ENCODE measurements around the gene WFS1. TPM values are rescaled to one million over a fixed set of nuclear protein-coding genes. Genes with fewer than 3 reads are reported as not detected.

Gene WFS1
- polyA plus RNA-seq, 3 donors: 20.1 to 29.3 (median 29.3) TPM

- DNase-seq (ENCODE audit: extremely low read depth in 1 of 11, low read depth in 9 of 11, low spot score in 4 of 11): peak in 1 of 11 donors; percentile 46
Observed at GRCh38 chr4:6272863-6273660, 3.4 kb downstream of the WFS1 start.

GRCh38 chr4:6273661-6273990 lies 4.0 kb downstream of the WFS1 start:
- no peak for DNase-seq (ENCODE audit: extremely low read depth in 1 of 11, low read depth in 9 of 11, low spot score in 4 of 11)

GRCh38 chr4:6275351-6275750 lies 5.7 kb downstream of the WFS1 start:
- no peak for DNase-seq (ENCODE audit: extremely low read depth in 1 of 11, low read depth in 9 of 11, low spot score in 4 of 11)

- no peak for DNase-seq (ENCODE audit: extremely low read depth in 1 of 11, low read depth in 9 of 11, low spot score in 4 of 11)
Observed at GRCh38 chr4:6275898-6276806, 6.5 kb downstream of the WFS1 start.

DNA sequence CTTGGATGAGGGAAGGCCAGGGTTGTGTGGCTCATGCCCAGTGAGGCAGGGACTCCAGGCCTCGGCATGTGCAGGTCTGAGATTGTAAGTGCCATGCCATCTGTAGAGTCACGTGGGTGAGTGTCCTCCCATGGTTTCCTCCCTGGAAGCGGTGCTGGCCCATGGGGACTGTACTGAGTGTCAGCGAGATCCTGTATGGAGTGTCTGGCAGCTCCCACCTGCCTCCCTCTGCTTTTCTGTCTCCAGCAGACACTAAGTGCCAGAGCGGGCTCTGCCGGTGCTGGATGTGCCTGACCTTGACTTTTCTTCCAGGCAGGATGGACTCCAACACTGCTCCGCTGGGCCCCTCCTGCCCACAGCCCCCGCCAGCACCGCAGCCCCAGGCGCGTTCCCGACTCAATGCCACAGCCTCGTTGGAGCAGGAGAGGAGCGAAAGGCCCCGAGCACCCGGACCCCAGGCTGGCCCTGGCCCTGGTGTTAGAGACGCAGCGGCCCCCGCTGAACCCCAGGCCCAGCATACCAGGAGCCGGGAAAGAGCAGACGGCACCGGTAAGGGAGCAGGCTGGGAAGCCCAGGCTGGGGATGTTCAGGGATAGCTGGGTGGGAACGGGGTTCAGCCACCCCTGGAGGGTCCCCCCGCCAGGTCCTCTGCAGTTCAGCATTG lies 7.6 kb downstream of the WFS1 start:
- DNase-seq (ENCODE audit: extremely low read depth in 1 of 11, low read depth in 9 of 11, low spot score in 4 of 11): no peak

DNA sequence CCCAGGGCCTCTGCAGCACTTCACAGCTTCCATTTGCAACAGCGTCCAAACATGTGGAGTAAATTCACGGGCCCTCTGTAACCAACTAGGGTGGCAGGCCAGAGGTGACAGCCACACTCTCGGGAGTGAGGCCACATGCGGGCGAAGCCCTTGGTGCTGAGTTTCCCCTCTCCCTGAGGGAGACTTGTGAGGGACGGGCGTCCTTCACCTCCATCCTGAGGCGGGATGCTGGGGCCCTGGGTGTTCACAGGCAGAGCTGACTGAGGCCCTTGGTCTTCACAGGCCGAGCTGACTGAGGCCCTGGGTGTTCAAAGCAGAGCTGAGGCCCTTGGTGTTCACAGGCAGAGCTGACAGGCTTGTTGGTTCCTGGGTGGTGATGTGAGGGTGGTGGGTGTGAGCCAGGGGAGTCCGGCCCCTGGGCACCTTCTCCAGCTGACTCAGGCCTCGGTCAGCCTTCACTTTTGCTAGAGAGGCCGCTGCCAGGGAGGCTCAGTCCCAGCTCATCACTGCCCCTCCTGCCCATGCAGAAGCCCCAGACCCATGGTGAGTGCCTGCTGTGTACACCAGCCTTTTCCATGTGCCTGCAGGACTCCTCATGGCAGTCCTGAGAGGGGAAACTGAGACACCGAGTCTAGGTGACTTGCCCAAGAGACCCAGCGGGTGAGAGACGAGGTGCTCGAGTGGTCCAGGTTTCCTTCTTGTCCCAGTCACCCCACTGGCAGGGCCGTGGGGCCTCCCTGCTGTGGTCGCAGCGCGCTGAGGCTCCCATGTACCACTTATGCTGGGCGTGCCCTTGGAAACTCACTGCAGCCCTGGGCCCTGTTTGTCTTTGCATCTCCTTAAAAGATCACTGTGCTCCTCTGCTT lies 8.5 kb downstream of the WFS1 start:
- DNase-seq (ENCODE audit: extremely low read depth in 1 of 11, low read depth in 9 of 11, low spot score in 4 of 11): no peak

GRCh38 chr4:6278801-6279197 lies 9.1 kb downstream of the WFS1 start:
- no peak for DNase-seq (ENCODE audit: extremely low read depth in 1 of 11, low read depth in 9 of 11, low spot score in 4 of 11)

- DNase-seq (ENCODE audit: extremely low read depth in 1 of 11, low read depth in 9 of 11, low spot score in 4 of 11): no peak
Observed at GRCh38 chr4:6279582-6280289, 10.1 kb downstream of the WFS1 start.

DNA sequence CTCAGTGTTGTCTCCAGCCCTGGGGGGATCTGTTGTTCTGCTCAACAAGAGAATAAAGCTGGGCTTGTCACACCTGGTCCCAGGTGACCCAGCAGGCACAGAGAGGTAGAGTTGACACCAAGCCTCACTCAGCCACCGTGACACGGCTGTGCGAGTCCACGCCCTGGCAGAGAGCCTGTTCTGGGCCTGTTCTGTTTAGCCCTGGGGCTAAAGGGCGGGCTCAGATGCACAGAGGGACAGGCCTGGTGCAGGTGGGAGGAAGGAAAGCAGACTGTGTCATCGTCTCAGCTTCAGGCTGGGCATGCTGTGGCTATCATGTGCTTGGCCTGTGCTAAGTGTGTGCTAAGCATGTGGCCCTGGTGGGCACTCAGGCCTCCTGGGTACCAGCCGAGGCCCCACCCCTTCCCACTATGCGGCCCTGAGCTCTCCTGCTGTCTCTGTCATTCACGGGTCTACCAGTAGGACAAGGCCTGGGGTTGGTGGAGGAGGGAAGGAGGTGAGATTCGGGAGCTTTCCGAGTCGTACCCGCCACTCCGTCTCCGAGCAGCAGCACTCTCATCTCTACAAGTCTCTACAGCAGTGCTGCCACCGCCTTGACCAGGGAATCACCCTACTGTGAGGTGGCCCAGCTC lies 10.8 kb downstream of the WFS1 start:
- no peak for DNase-seq (ENCODE audit: extremely low read depth in 1 of 11, low read depth in 9 of 11, low spot score in 4 of 11)

DNA sequence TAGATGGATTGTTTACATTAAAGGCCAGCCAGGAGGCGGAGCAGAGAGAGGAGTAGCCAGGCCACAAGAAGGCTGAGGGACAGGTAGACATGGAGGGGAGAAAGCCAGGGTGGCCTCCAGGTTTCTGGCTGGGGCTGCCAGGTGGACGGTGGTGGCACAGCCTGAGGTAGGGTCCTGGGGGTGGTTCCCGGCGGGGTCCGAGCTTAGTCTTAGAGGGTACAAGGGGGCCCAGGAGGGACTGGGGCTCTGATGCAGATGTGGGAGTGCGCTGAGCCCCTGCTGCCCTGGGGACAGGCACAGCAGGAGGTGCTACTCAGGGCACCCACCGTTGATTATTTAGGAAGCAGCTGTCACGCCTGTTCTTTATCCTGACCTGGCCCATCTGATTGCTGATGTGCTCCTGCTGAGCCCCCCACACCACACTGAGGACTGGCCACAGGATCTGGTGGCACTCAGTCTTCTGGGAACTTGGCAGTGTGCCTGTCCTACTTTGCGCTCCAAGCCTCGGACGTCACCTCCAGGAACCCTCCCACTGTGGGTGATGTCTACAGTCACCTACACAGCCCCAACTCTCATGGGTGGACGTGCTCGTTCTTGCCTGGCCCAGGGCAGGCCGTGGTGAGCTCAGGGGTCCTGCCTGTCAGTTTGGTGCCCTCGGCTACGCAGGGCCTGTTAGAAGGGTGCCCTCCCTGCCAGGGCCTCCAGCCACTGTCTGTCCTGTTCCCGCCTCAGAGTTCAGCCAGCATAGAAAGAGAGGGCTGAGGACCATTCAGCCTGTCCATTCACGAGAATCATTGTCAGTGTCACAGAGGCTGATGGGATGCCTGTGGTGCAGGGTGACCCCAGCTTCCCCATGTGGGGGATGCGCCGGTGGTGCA lies 12.0 kb downstream of the WFS1 start:
- DNase-seq (ENCODE audit: extremely low read depth in 1 of 11, low read depth in 9 of 11, low spot score in 4 of 11): no peak

DNA sequence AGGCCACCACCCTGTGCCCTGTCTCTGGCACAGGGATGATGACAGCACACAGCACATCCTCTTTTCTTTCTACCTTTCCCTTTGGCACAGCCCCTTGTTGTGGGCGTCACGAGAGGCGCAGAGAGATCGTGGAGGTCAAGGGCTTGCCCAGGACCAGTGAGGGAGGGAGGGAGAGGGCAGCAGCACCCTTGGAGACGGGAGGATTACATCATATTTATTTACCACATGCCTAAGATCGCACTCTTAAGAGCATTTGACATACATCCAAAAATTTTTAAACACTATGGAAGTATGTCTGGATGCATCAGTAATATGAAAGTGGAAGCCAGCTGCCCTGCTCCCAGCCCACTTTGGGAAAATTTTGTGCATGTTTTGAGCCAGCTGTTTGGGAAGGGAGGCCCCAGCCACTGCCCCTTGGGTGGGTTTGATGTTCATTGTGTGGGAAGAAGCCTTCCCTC lies 12.7 kb downstream of the WFS1 start:
- DNase-seq (ENCODE audit: extremely low read depth in 1 of 11, low read depth in 9 of 11, low spot score in 4 of 11): no peak

DNA sequence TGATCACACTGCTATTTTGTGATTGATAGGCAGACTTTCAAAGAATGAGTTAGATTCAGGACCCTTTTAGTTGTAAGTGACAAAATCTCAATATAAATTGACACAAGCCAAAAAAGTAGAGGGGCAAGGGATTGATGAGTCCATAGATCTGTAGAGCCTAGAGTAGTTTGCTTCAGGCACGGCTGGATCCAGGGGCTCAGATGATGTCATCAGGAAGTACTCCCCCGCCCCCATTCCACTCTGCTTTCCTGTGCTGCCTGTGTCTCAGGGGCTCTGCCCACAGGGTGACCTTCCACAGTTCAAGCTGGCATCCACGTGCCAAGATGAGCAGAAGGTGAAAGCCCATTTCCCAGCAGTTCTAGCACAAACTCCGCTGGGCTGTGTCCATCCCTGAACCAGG lies 13.6 kb downstream of the WFS1 start:
- no peak for DNase-seq (ENCODE audit: extremely low read depth in 1 of 11, low read depth in 9 of 11, low spot score in 4 of 11)

DNA sequence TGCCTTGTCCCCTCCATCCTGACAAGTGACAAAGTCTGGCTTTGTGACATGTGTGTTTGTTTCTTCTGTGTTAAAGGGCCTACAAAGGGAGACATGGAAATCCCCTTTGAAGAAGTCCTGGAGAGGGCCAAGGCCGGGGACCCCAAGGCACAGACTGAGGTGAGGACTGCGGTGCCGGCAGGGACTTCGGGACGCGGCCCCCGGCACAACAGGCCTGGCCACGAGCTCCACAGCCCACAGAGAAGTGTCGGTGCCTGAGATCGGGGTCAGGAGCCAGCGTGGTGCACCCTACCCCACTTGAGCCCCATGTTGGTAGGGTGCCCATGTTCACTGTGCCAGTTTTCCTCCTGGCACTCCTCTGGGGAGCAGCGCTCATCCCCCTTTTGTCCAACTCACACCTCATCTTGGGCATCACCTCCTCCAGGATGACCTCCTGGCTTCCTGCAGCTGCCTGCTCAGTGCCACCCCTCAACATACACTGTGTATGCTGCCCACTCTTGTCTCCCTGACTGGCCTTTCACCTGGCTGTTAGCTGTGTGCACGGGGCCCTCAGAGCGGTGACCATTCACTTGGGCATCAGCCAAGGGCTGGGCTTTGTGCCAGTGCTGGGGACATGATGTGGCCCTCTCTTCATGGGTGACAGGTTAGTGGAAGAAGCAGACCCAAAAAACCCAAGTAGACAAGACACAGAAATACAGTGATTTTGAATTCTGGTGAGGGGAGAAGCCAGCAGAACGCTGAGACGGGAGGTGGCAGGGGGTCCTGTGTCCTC lies 17.6 kb downstream of the WFS1 start:
- DNase-seq (ENCODE audit: extremely low read depth in 1 of 11, low read depth in 9 of 11, low spot score in 4 of 11): no peak

GRCh38 chr4:6288342-6288741 lies 18.7 kb downstream of the WFS1 start:
- DNase-seq (ENCODE audit: extremely low read depth in 1 of 11, low read depth in 9 of 11, low spot score in 4 of 11): no peak

DNA sequence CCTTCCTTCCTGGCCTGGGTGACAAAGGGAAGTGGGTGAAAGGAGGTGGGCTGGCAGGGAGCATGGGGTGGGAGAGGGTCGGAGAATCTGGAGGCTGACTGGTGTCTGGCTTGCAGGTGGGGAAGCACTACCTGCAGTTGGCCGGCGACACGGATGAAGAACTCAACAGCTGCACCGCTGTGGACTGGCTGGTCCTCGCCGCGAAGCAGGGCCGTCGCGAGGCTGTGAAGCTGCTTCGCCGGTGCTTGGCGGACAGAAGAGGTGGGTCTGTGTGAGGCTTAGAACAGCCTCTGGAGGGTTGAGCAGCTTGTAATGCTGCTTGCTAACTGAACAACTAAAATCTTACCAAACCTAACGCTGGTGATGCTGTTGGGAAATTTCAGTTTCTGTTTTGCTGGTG lies 19.2 kb downstream of the WFS1 start:
- no peak for DNase-seq (ENCODE audit: extremely low read depth in 1 of 11, low read depth in 9 of 11, low spot score in 4 of 11)

DNA sequence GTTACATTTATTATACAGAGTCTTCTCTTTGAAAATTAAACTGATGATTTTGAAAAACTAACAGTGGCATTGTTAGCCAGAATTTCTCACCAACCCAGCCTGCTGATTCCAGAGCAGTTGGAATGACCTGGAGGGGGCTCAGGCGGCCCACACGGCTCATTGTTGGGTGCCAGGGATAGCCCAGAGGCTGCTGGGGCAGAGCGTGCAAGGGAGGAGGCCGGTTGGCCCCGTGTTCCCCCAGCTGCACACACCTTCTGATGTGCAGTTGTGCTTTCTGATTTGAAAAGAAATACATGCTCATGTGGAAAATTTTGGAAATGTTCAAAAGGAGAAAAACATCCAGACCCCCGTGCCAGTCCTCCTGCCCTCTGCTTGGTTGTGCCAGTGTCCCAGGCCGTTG lies 20.6 kb downstream of the WFS1 start:
- no peak for DNase-seq (ENCODE audit: extremely low read depth in 1 of 11, low read depth in 9 of 11, low spot score in 4 of 11)

All from renal cortex interstitium (tissue), 11 donors.